ENCODE data around the gene ISOC2. TPM values are rescaled to one million over a fixed set of nuclear protein-coding genes. Genes with fewer than 3 reads are reported as not detected.
"Not testable (repeated sequence)": the region's sequence is repeated elsewhere in the genome, so short reads cannot be mapped to it uniquely, and the experiment has no call there.

The ISOC2 gene
- total RNA-seq, result 12.2 TPM

GRCh38 chr19:55461259-55461973, at the start of gene ISOC2:
TSS of gene ISOC2 (minus strand) at chr19:55461642. CDS start at chr19:55456486, 5,156 bp downstream.
- DNase-seq (ENCODE audit: low spot score in 2 of 2), result peak; percentile 98 to 99
- peak; percentile 99 for FAIRE-seq

- no peak for FAIRE-seq
- no peak for DNase-seq (ENCODE audit: low spot score in 2 of 2)
Observed at GRCh38 chr19:55508120-55508519, 46.7 kb upstream of the ISOC2 start.

DNA sequence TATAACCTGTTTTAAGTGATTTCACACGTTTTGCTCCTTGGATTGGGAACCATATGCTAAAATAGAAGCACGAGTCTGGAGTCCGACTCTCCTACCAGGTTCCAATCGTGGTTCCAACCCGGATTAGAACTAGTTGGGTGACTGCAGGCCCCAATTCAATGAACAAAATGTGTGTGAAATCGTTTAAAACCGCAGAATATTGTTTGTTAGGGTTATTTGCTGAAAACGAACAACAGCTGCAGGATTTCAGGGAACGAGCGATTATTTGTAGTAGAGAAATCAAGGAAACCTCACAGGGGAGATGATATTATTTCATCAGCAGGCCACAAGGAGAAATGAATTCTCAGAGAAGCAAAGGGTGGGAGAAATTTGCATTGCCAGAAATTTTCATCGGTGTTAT, 43.5 kb upstream of the ISOC2 start:
- no peak for DNase-seq (ENCODE audit: low spot score in 2 of 2)
- FAIRE-seq, result no peak

GRCh38 chr19:55504252-55504603, 42.8 kb upstream of the ISOC2 start:
- no peak for DNase-seq (ENCODE audit: low spot score in 2 of 2)
- FAIRE-seq, result no peak

DNA sequence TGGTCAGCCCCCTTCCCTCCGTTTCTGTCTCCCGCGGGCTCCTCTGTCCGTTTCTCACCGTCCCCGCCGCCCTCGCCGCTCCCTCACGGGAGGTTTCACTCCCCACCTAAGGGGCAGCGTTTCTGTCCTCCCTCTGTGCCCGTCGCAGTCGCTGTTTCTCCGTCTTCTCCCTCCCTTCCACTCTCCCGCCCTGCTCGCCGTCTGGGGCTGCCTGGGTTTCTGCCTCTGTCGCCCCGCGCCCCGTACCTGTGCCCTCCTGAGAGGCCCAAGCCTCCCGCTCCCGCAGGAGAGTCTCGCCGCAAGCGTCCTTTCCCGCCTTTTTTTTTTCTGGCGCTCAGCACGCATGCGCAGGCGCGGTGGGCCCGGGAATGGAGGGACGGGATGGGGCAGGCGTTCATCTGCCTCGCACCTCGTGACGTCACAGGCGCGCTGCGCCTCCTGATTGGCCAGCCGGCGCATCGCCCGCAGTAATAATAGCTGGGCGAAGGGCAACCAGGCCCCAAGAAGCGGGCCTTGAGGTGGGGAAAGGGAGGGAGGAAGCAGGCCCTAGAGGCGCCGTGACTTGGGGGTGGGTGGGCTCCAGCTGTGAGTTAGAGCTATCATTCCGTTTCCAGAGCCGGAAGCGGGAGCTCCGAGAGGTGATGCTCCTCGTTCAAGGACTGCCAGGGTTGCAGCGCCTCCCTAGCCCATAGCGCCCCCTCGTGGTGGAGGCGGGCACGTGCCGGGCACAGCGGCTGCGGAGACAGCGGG, 42.2 kb upstream of the ISOC2 start:
- FAIRE-seq, result no peak
- DNase-seq (ENCODE audit: low spot score in 2 of 2), result peak; percentile 96 to 100

DNA sequence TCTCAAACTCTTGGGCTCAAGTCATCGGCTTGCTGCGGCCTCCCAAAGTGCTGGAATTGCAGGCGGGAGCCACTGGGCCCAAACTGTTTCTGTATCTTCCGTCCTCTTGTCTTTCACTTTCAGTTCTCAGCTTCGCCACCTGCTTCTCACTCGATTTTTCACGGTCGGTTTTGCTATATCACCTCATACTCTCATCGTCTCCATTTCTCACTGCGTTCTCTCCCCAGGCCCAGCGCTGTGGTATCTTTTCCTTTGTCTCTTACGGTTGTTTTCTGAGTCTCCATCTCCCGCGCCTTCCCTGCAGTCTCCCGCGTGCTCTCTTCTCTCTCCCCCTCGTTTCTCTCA, 41.7 kb upstream of the ISOC2 start:
- no peak for DNase-seq (ENCODE audit: low spot score in 2 of 2)
- no peak for FAIRE-seq

DNA sequence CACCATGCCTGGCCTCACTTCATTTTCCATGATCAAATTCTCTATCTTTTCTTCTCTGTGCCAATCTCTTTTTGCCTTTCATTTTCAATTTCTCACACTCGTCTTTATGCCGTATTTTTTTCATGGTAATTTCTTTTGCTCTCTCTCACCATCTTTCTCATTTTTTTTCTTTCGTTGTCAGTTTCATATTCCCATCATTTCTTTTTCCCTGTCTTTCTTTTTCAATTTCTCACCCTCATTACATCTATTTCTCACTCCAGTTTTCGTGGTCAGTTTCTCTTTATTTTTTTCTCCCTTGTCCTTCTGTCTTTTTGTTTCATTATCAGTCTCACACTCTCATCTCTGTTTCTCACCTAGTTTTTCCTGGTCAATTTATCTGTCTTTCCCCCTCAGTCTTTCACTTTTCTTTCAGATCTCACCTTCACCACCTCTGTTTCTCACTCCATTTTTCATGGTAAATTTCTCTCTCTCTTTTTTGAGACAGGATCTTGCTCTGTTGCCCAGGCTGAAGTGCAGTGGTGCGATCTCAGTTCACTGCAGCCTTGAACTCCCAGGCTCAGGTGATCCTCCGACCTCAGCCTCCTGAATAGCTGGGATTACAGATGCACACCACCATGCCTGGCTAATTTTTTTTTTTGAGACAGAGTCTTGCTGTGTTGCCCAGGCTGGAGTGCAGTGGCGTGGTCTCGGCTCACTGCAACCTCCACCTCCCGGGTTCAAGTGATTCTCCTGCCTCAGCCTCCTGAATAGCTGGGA, 40.9 kb upstream of the ISOC2 start:
- DNase-seq (ENCODE audit: low spot score in 2 of 2), result no peak
- FAIRE-seq, result no peak

- no peak for FAIRE-seq
- DNase-seq (ENCODE audit: low spot score in 2 of 2), result no peak
Observed at GRCh38 chr19:55500368-55500952, 39.0 kb upstream of the ISOC2 start.

GRCh38 chr19:55498246-55498840, 36.9 kb upstream of the ISOC2 start:
- FAIRE-seq (no peak), DNase-seq (ENCODE audit: low spot score in 2 of 2) (no peak)

- DNase-seq (ENCODE audit: low spot score in 2 of 2), result no peak
- no peak for FAIRE-seq
Observed at GRCh38 chr19:55497763-55498162, 36.3 kb upstream of the ISOC2 start.

DNA sequence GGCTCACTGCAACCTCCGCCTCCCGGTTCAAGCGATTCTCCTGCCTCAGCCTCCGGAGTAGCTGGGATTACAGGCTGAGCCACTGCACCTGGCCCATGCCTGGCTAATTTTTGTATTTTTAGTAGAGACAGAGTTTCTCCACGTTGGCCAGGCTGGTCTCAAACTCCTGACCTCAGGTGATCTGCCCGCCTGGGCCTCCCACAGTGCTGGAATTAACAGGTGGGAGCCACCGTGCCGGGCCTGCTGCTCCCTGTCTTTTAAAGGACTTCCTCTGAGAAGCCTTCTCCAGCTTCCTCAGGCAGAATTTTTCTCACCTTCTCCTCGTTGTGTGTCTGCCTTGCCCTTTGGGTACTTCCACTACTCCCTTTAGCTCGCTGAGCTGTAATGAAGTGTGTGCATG, 35.4 kb upstream of the ISOC2 start:
- DNase-seq (ENCODE audit: low spot score in 2 of 2); FAIRE-seq: not testable (repeated sequence)

- DNase-seq (ENCODE audit: low spot score in 2 of 2), result no peak
- no peak for FAIRE-seq
Observed at GRCh38 chr19:55495646-55496349, 34.4 kb upstream of the ISOC2 start.

DNA sequence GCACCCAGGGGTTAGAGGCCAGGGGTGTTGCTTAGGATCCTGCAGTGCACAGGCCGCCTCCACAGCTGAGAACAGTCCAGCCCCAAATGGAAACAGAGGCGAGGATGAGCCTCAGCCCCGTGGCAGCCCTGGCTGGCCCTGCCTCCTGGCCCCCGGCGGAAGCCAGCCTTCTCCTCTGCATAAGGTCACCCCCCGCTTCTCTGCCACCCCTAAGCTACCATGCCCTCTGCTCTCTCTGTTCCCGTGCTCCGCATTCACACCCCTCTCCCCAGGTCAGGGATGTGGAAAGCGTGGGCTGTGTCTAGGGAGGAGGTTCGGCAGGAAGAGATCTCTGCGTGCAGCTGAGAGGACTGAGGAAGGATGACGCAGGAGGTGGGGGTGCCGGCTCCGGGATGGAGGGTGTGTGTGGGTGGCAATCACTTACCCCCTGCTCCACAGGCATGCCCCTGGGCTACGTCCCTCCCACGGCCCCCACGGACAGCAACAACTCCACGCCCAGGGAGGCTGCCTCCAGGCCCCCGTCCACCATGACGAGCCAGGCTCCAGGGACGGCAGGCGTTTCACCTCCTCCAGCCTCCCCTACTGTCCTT, 32.8 kb upstream of the ISOC2 start:
- FAIRE-seq (no peak), DNase-seq (ENCODE audit: low spot score in 2 of 2) (no peak)

DNA sequence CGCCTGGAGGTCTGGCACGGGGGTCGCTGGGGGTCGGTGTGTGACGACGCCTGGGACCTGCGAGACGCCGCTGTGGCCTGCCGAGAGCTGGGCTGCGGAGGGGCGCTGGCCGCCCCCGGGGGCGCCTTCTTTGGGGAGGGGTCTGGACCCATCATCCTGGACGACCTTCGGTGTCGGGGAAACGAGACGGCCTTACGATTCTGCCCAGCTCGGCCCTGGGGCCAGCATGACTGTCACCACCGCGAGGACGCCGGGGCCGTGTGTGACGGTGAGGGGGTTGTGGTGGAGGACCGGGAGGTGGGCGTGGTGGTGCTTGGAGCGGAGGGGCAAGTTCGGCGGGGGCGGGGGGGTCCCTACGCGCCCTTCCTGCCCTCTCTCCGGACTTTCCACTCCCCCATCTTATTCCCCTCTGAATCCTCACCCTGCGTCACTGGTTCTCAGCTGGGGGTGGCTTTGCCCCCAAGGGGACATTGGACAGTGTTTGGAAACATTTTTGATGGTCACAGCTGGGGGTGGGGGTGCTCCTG, 32.3 kb upstream of the ISOC2 start:
- no peak for FAIRE-seq

GRCh38 chr19:55493052-55493644, 31.7 kb upstream of the ISOC2 start:
- DNase-seq (ENCODE audit: low spot score in 2 of 2) (no peak), FAIRE-seq (no peak)

More for the DNA sequence above, 32.3 kb upstream of the ISOC2 start:
- no peak for DNase-seq (ENCODE audit: low spot score in 2 of 2)

DNA sequence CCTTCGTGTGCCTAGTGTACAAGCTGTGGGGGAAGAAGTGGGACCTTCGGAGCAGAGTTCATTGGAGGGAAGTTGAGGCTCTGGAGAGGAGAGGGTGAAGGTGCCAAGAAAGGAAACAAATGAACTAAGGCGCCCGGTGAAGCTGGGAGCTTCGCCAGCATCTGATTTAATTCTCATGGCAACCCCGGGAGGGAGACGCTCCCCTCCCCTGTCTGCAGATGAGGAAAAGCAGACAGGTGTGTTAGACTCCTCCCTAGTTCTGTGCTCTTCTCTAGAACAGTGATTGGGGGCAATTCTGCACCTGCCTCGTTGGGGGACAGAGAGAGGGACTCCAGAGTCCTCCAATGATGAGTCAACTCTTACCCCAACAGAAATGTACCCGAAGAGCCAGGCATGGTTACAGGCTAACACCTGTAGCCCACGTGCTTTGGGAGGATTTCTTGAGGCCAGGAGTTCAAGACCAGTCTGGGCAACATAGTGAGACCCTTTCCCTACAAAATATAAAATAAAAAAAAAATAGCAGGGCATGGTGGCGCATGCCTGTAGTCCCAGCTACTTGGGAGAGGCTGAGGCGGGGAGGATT, 31.0 kb upstream of the ISOC2 start:
- no peak for FAIRE-seq

GRCh38 chr19:55491546-55492360, 30.3 kb upstream of the ISOC2 start:
- DNase-seq (ENCODE audit: low spot score in 2 of 2), result no peak
- FAIRE-seq, result no peak

More for the DNA sequence above, 31.0 kb upstream of the ISOC2 start:
- no peak for DNase-seq (ENCODE audit: low spot score in 2 of 2)
